K562 (cell line): Measurements from ENCODE around the gene CACTIN.

ENCODE experiments used
- ESRRA ChIP-seq: fragments of 450-650 bp; IDR thresholded peaks from 2 replicates; pipeline ENCODE4 v1.6.1; 2014; ENCODE audit warnings: low read depth, mild to moderate bottlenecking, moderate library complexity, borderline replicate concordance
- PHF21A ChIP-seq: fragments of 450-650 bp; IDR thresholded peaks from 2 replicates; pipeline ENCODE4 v1.6.1; 2017; ENCODE audit warnings: low read depth, borderline replicate concordance
- POLR2A ChIP-seq: fragments of 450-650 bp; conservative IDR thresholded peaks from 2 replicates; pipeline ENCODE4 v1.6.1; 2016
- ZKSCAN1 ChIP-seq: fragments of 150-350 bp; IDR thresholded peaks from 2 replicates; pipeline ENCODE4 v1.6.1; 2016; ENCODE audit warnings: low read depth, low read length

- TF ChIP-seq ZKSCAN1 (no peak), PHF21A (no peak), POLR2A (no peak), ESRRA (no peak)
Measured at GRCh38 chr19:3648037-3648905, 21.7 kb upstream of the CACTIN start.
